NCI-H1092 (cell line): ENCODE results near the gene GPR146.
"Not testable (repeated sequence)": the region's sequence is repeated elsewhere in the genome, so short reads cannot be mapped to it uniquely, and the experiment has no call there.

ENCODE experiments used
- DNase-seq: peaks from one replicate; lab custom pipeline; 2025; lab: John Stamatoyannopoulos, UW

GPR146 gene

GRCh38 chr7:1044189-1045068, at the start of gene GPR146:
Gene GPR146, plus strand, starts transcription at chr7:1044546. Its CDS starts 12,970 bp downstream, at chr7:1057516.
- peak; percentile 85 for DNase-seq

GRCh38 chr7:994592-995308, 49.6 kb upstream of the GPR146 start:
- no peak for DNase-seq

- no peak for DNase-seq
Measured at GRCh38 chr7:995571-995970, 48.8 kb upstream of the GPR146 start.

- no peak for DNase-seq
Measured at GRCh38 chr7:996079-996872, 48.1 kb upstream of the GPR146 start.

- no peak for DNase-seq
Measured at GRCh38 chr7:997404-998395, 46.6 kb upstream of the GPR146 start.

GRCh38 chr7:999149-999879, 45.0 kb upstream of the GPR146 start:
- DNase-seq: no peak

- no peak for DNase-seq
Measured at GRCh38 chr7:999941-1000935, 44.1 kb upstream of the GPR146 start.

- DNase-seq: not testable (repeated sequence)
Measured at GRCh38 chr7:1001069-1001770, 43.1 kb upstream of the GPR146 start.

GRCh38 chr7:1002026-1002425, 42.3 kb upstream of the GPR146 start:
- not testable (repeated sequence) for DNase-seq

- not testable (repeated sequence) for DNase-seq
Measured at GRCh38 chr7:1002445-1002844, 41.9 kb upstream of the GPR146 start.

- DNase-seq: no peak
Measured at GRCh38 chr7:1004018-1004852, 40.1 kb upstream of the GPR146 start.

- no peak for DNase-seq
Measured at GRCh38 chr7:1005303-1005702, 39.0 kb upstream of the GPR146 start.

- no peak for DNase-seq
Measured at GRCh38 chr7:1007901-1008300, 36.4 kb upstream of the GPR146 start.

- no peak for DNase-seq
Measured at GRCh38 chr7:1008733-1009363, 35.5 kb upstream of the GPR146 start.

- DNase-seq: no peak
Measured at GRCh38 chr7:1009747-1010146, 34.6 kb upstream of the GPR146 start.

- DNase-seq: no peak
Measured at GRCh38 chr7:1010226-1010625, 34.1 kb upstream of the GPR146 start.
